GM23248 (cell line): ENCODE data around the gene CFAP210.

ENCODE experiments used
- EZH2 ChIP-seq: fragments of 200-600 bp; sonication (generic); IDR thresholded peaks from 2 replicates; pipeline ENCODE4 v1.6.1; 2018; ENCODE audit warnings: antibody characterized with exemption, mild to moderate bottlenecking; ENCODE audit not compliant: insufficient read depth, poor library complexity, severe bottlenecking
- EZH2phosphoT487 ChIP-seq: fragments of 200-600 bp; sonication (generic); IDR thresholded peaks from 2 replicates; pipeline ENCODE4 v1.6.1; 2018; ENCODE audit warnings: antibody characterized with exemption, moderate library complexity, mild to moderate bottlenecking, low read depth; ENCODE audit not compliant: insufficient read depth

GRCh38 chr2:169637620-169638019, 56.6 kb downstream of the CFAP210 start:
- TF ChIP-seq EZH2phosphoT487 = no peak
- TF ChIP-seq EZH2 = no peak
